ENCODE results near the gene FBLN5. TPM values are rescaled to one million over a fixed set of nuclear protein-coding genes. Genes with fewer than 3 reads are reported as not detected.

FBLN5 gene
- polyA plus RNA-seq, 3 donors, result 0.16 TPM; not detected in 2

GRCh38 chr14:91904956-91905645 is 42.4 kb downstream of the FBLN5 start:
- no peak for DNase-seq
- Histone ChIP-seq H4K20me1 (ENCODE audit: insufficient read depth, low read length) (no peaks in the 10 kb centered on the region), H3K9me3 (replicated peaks in 1 of 2; ENCODE audit: control insufficient read depth in 1 of 2, insufficient read depth in 1 of 2, low read length in 2 of 2) (no peaks in the 10 kb centered on the region), H3K4me1 (ENCODE audit: control insufficient read depth in 1 of 2, insufficient read depth in 2 of 2, low read length in 2 of 2) (peaks cover 0 to under 1% of the 10 kb centered on the region in 2 donors), H3K9ac (ENCODE audit: insufficient read depth, low read length, poor library complexity, severe bottlenecking) (no peak overlapping the region), H3K79me2 (ENCODE audit: insufficient read depth, low read length) (no peaks in the 10 kb centered on the region), H2AFZ (ENCODE audit: insufficient read depth, low read depth, low read length, poor library complexity, severe bottlenecking) (no peak overlapping the region), H3K4me3 (replicated peaks in 1 of 3; ENCODE audit: low read depth in 2 of 3, low read length in 3 of 3) (no peak overlapping the region), H3K27me3 (ENCODE audit: control insufficient read depth in 2 of 2, insufficient read depth in 2 of 2, low read length in 2 of 2) (no peaks in the 10 kb centered on the region), H3K4me2 (replicated peaks; ENCODE audit: extremely low read depth, low read length, poor library complexity, severe bottlenecking) (no peak overlapping the region), H3K36me3 (replicated peaks in 1 of 2; ENCODE audit: control insufficient read depth in 1 of 2, insufficient read depth in 2 of 2, low read length in 2 of 2) (no peaks in the 10 kb centered on the region), H3K27ac (ENCODE audit: low read depth in 1 of 2, low read length in 2 of 2) (no peak overlapping the region)
- TF ChIP-seq, protein P1, sequence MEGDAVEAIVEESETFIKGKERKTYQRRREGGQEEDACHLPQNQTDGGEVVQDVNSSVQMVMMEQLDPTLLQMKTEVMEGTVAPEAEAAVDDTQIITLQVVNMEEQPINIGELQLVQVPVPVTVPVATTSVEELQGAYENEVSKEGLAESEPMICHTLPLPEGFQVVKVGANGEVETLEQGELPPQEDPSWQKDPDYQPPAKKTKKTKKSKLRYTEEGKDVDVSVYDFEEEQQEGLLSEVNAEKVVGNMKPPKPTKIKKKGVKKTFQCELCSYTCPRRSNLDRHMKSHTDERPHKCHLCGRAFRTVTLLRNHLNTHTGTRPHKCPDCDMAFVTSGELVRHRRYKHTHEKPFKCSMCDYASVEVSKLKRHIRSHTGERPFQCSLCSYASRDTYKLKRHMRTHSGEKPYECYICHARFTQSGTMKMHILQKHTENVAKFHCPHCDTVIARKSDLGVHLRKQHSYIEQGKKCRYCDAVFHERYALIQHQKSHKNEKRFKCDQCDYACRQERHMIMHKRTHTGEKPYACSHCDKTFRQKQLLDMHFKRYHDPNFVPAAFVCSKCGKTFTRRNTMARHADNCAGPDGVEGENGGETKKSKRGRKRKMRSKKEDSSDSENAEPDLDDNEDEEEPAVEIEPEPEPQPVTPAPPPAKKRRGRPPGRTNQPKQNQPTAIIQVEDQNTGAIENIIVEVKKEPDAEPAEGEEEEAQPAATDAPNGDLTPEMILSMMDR (IDR thresholded peaks at IDR 0.05), result no peak
- 96% methylated on average over 4 of the region's 9 CpGs for WGBS (ENCODE audit: insufficient coverage)
- intact Hi-C loops (cut with micrococcal nuclease), result no loop called here
- H3K27me3 Mint-ChIP-seq (ENCODE audit: low read depth in 3 of 3), result peaks cover 0 to 2% (median 2%) of the 10 kb centered on the region in 3 donors
- H3K4me1 Mint-ChIP-seq, result peaks cover 3% of the 10 kb centered on the region
- H3K27ac Mint-ChIP-seq, result no peak overlapping the region
- no peaks in the 10 kb centered on the region for H3K36me3 Mint-ChIP-seq
- H3K4me3 Mint-ChIP-seq, result no peak overlapping the region
- peaks cover 0 to 4% (median 2%) of the 10 kb centered on the region in 7 donors for H3K9me3 Mint-ChIP-seq

DNA sequence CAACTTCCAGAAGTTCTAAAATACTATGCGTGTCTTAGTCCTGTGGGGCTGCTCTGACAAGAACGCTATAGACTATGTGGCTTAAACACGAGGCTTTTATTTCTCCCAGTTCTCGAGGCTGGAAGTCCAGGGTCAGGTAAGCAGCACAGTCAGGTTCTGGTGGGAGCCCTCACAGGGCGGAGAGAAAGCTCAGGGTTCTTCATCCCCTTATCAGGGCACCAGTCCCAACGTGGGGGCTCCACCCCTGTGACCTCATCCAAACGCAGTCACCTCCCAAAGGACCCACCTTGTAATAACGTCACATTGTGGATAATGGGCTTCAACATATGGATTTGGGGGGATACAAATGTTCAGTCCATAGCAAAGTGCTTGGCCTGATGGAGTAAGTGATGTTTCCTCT is 43.0 kb downstream of the FBLN5 start:
- H3K4me2 ChIP-seq (replicated peaks; ENCODE audit: extremely low read depth, low read length, poor library complexity, severe bottlenecking), result no peak overlapping the region
- no peaks in the 10 kb centered on the region for H3K9me3 ChIP-seq (replicated peaks in 1 of 2; ENCODE audit: control insufficient read depth in 1 of 2, insufficient read depth in 1 of 2, low read length in 2 of 2)
- H3K9ac ChIP-seq (ENCODE audit: insufficient read depth, low read length, poor library complexity, severe bottlenecking), result no peak overlapping the region
- H2AFZ ChIP-seq (ENCODE audit: insufficient read depth, low read depth, low read length, poor library complexity, severe bottlenecking), result no peak overlapping the region
- Mint-ChIP-seq H3K27me3 (ENCODE audit: low read depth in 3 of 3) (peaks cover 0 to 2% (median 2%) of the 10 kb centered on the region in 3 donors), H3K9me3 (peaks cover 0 to 4% (median 2%) of the 10 kb centered on the region in 7 donors), H3K27ac (no peak overlapping the region), H3K4me1 (no peaks in the 10 kb centered on the region), H3K4me3 (no peak overlapping the region), H3K36me3 (no peaks in the 10 kb centered on the region)
- TF ChIP-seq, protein P1 (IDR thresholded peaks at IDR 0.05), result no peak
- no peaks in the 10 kb centered on the region for H3K36me3 ChIP-seq (replicated peaks in 1 of 2; ENCODE audit: control insufficient read depth in 1 of 2, insufficient read depth in 2 of 2, low read length in 2 of 2)
- H3K4me3 ChIP-seq (replicated peaks in 1 of 3; ENCODE audit: low read depth in 2 of 3, low read length in 3 of 3), result no peak overlapping the region
- no peaks in the 10 kb centered on the region for H3K79me2 ChIP-seq (ENCODE audit: insufficient read depth, low read length)
- intact Hi-C loops (cut with micrococcal nuclease), result no loop called here
- H3K27ac ChIP-seq (ENCODE audit: low read depth in 1 of 2, low read length in 2 of 2), result no peak overlapping the region
- no peaks in the 10 kb centered on the region for H4K20me1 ChIP-seq (ENCODE audit: insufficient read depth, low read length)
- no peak for DNase-seq
- WGBS (ENCODE audit: insufficient coverage), result 100% methylated on average over 5 of the region's 8 CpGs
- no peaks in the 10 kb centered on the region for H3K27me3 ChIP-seq (ENCODE audit: control insufficient read depth in 2 of 2, insufficient read depth in 2 of 2, low read length in 2 of 2)
- no peaks in the 10 kb centered on the region for H3K4me1 ChIP-seq (ENCODE audit: control insufficient read depth in 1 of 2, insufficient read depth in 2 of 2, low read length in 2 of 2)

Measured in CD14-positive monocyte (primary cell).